WTC11 (cell line): Measurements from ENCODE around the gene RIMS4.

Experiments
- CREB1 ChIP-seq: sonication (generic); formaldehyde crosslinking; IDR thresholded peaks from 2 replicates; pipeline ENCODE4 v1.8.0; 2023; ENCODE audit warnings: mild to moderate bottlenecking, missing genetic modification reagents
- MYBL2 ChIP-seq: sonication (generic); formaldehyde crosslinking; IDR thresholded peaks from 2 replicates; pipeline ENCODE4 v1.8.1; 2023; ENCODE audit warnings: mild to moderate bottlenecking, moderate library complexity, missing genetic modification reagents

GRCh38 chr20:44835661-44836221 is 25.4 kb upstream of the RIMS4 start:
- no peak for TF ChIP-seq MYBL2 (CRISPR knock-in tag)
- no peak for TF ChIP-seq CREB1
